Suppressor macrophage (primary cell): ENCODE measurements around the gene WDR27.
A peak's percentile ranks its signal among the peaks of the same experiment; 100 is the strongest.

Source experiments
- DNase-seq, 4 experiments: peaks; one replicate each; pipeline ENCODE4 v3.0.0-alpha.2; 2020 to 2022

WDR27 gene

DNA sequence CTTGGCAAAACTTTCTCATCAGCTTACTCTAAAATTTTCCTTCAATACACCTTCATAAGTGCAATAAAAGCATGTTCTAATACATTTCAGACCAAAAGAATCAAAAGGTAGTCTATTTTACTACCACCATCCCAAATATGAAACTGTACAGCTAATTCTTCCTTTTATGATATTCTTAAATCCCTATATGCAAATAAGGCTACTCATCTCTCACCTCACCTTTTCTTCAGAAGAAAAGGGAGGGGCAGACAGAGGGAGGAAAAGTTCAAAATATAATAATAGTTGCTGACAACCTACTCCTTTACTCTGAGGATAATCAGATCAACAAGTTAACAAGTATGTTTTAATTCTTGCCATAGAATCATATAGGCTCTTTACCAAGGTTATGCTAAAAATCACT is 7.5 kb upstream of the WDR27 start:
- DNase-seq: no peak

DNA sequence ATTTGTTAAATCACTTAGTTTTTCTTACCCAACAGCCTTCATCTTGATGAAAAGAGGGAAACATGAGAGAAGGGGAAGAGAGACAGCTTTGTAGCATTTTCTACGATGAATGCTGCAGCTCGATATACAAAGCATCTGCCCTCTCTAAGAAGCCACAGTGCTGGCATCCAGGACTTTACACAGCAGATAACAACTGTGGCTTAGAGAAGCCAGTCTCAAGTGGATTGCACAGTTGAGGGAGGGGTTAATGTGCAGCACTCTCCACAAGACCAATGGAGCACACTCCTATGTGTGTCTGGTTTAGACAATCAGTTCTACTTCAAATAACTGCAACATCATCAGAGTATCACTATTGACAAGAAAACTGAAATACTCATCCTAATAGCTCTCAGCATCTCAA is 5.9 kb upstream of the WDR27 start:
- DNase-seq: no peak

DNA sequence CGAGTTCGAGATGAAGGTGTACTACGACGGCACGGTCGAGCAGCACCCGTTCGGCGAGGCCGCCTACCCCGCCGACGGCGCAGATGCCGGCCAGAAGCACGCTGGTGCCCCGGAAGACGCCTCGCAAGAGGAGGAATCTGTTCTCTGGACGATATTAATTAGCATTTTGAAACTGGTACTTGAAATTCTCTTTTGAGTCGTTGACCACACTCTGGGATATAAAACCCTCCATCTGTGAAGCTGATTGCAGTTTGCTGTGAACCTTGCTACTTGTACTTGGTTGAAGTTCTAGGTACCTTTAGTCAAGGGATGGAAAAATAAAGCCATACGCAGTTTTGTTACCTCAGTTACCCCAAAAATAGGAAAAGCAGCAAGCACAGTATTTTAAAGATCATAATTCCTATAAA is 1.0 kb upstream of the WDR27 start:
- DNase-seq: peak in 1 of 4 experiments; percentile 13

DNA sequence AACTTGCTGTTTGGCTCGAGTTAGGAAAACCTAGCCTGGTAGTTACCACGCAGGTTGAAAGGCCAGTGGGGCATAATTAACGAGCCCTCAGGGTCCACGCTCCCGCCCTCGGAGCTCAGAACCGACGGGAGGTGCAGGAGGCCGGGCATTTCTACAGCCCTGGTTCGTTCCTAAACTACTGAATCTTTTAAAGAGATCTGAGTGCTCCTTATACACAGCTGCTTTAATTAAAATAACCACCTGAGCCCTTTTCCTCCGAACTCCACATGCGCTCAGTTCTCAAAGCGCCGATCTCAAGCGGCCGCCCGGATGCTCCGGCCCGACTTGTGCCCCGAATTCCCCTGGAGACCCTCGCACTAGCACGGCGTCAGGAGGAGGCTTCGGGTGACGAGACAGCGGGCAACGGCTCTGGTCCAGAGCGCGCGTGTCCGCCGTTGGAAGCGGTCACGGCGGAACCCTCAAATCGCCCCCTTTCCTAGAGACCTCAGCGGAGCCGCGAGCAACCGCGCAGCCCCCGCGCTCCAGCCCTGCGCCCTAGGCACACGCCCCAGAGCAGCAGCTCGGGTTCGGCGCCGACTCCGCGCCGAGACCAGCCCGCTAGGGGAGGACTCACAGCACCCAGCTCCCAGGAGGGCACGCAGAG is 397 bp downstream of the WDR27 start:
- peak; percentile 9 to 45 (median 31) for DNase-seq

DNA sequence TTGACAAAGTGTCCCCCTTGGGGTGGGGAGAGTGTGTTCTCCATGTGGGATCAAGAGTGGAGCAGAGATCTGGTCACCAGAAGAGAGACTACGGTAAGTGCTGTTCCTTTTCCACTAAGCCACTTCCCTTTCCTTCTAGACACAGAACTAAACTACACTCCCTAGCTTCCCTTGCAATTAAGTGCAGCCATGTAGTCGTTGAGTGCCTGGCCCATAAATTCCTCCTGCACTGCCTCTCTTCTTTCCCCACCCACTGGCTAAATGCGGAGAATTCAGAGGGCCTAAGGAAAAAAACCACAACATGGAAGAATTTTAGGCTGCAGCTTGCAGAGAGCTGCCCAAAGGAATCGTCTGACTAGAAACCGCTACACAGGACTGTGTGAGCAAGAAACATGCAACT is 1.5 kb downstream of the WDR27 start:
- DNase-seq: peak; percentile 19 to 69 (median 56)

DNA sequence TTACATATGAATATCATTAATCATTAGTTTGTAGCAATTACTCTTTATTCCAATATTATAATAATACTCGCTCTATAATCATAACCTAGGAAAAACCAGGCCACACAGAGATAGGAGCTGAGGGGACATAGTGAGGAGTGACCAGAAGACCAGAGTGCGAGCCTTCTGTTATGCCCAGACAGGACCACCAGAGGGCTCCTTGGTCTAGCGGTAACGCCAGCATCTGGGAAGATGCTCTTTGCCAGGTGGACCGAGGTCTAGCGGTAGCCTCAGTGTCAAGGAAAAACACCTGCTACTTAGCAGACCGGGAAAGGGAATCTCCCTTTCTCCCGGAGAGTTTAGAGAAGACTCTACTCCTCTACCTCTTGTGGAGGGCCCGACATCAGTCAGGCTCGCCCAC is 4.7 kb downstream of the WDR27 start:
- DNase-seq: peak in 1 of 4 experiments; percentile 18

DNA sequence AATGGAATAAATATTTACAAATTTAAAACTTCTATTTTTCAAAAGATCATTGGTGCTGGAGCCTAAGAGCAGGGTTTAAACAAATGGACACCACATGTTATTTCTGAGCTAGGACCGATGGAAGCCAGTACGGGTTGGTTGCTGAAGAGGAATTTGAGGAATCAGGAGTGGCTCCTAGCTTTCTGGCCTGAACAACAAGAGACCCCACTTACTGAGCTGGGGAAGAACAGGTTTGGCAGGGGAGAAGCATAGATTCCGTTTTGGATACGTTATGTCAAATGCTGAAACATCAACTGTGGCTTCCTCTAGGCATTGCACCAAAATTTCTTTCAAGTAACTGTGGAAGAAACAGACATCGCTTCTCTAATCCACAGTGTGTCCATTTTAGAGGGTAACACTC is 6.7 kb downstream of the WDR27 start:
- no peak for DNase-seq

DNA sequence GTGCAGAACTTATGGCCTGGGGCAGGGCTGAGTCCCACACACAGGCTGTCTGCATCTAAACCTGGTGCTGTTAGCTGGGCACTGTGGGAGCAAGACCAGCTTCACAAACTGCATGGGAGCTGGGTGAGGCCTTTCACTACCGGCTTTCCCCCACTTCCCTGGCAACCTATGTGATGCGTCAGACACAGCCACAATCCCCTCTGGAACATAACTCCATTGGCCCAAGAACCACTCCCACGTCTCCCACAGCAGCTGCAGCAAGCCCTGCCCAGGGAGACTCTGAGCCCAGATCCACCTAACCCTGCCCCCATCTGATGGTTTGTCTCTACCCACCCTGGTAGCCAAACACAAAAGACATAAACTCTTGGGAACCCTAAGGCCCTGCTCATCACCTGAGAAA is 9.3 kb downstream of the WDR27 start:
- DNase-seq: no peak

DNA sequence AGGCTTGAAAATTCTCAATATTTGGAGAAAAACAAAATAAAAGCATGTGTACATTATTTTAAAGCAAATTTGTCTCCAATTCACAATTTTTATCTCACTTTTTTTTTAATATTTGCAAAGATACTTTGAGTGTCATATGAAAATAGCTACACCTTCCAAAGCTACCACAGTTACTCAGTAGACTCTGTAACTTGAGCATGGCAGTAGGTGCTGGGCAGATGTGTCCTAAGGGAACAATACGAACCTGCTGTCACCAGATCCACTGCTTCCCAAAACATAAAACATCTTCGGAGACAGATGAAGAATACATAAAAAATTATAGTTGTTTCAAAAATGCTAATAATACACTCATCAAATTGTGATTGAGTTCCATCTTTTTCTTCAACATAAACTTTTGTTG is 10.6 kb downstream of the WDR27 start:
- DNase-seq: no peak

DNA sequence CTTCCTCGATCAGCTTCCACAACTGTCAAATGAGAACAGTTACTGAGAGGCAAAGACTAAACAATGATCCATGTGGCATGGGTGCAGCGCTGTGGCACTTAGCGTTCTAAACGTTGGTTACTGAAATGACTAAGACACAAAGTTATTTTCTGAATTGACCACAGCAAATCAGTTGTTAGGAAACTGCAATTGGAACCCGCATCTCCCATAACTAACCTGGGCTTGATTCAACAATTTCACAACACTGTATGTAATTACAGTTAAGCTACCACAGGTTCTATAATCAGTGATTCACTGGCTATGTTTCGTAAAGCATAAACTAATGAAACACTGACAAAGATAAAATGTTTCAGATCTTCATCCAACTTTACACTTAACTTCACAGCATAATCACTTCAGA is 12.5 kb downstream of the WDR27 start:
- DNase-seq: no peak

DNA sequence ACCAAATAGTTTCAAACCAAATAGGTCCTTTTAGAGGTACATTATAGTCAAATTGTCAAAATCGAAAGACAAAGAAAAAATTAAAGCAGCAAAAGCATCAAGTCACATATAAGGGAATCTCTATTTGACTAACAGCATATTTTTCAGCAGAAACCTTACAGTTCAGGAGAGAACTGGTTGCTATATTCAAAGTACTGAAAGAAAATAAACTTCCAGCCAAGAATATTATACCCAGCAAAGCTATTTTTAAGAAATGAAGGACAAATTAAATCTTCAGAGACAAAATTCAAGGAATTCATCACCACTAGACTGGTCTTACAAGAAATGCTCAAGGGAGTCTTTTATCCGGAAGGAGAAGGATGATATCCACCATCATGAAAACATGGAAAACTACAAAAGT is 16.0 kb downstream of the WDR27 start:
- no peak for DNase-seq

DNA sequence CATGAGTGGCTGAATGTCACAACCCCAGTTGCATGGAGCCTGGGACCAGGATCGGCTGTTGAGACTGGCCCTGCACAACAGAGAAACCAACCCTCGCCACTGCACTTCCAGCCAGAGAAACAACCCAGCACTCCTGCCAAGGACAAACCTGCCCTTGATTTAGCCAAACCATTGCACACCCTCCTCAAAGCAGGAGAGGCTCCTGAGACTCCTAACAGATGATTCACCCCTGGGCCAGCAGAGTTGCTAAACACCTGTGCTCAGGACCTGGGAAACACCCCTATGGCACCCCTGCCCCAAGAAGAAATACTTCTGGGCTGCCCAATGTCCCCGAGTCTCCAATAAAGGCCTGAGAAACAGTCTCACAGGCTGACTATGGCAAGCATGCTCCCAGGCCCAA is 17.8 kb downstream of the WDR27 start:
- DNase-seq: no peak

DNA sequence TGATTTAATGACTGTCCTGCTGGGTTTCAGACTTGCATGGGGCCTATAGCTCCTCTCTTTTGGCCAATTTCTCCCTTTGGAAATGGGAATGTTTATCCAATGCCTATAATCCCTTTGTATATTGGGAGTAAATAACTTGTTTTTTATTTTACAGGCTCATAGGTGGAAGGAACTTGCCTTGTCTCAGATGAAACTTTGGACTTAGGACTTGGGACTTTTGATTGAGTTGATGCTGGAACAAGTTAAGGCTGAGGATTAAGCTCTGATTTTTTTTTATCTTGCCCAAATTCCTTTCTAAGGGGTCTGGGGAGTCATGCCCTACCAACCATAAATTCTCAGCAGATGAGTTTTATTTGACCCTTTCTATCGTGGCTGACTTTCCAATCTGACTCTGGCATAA is 23.5 kb downstream of the WDR27 start:
- no peak for DNase-seq

DNA sequence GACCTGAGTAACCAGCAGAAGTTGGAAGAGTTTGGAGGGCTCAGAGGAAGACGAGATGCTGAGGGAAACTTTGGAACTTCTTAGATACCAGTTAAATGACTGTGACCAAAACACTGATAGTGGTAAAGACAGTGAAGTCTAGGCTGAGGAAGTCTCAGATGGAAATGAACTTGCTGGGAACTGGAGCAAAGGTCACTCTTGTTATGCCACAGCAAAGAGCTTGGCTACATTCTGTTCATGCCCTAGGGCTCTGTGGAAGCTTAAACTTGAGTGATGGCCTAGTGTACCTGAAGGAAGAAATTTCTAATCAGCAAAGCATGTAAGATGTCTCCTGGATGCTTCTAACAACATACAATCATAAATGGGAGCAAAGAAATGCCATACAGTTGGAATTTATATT is 24.7 kb downstream of the WDR27 start:
- no peak for DNase-seq

DNA sequence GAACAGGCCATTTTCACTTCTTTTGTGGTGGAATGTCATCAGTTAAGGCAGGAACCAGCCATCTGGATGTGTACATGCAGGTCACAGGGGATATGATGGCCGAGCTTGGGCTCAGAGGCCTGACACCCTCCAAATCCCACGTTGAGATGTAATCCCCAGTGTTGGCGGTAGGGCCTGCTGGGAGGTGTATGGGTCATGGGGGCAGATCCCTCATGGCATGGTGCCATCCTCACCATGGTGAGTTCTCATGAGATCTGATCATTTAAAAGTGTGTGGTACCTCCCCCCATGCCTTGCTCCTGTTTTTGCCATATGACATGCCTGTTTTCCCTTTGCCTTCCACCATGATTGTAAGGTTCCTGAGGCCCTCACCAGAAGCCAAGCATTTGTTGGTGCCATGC is 26.8 kb downstream of the WDR27 start:
- no peak for DNase-seq

DNA sequence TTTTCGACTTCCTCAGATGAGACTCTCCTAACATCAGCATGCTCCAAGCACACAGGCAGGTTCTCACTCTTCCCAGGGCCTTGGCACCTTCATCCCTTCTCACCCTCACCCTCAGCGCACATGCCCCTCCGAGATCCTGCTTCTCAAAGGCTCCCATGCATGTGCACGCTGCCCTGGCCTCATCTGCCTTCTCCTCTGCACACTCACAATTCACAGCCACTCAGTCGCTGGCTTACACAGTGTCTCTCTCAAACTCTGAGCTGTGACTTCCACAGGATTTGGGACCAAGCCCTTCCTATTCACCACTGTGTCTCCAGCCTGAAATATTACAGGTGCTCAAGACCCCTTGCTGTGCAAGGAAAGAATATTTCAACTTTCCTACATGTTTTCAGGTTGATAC is 30.3 kb downstream of the WDR27 start:
- DNase-seq: no peak

DNA sequence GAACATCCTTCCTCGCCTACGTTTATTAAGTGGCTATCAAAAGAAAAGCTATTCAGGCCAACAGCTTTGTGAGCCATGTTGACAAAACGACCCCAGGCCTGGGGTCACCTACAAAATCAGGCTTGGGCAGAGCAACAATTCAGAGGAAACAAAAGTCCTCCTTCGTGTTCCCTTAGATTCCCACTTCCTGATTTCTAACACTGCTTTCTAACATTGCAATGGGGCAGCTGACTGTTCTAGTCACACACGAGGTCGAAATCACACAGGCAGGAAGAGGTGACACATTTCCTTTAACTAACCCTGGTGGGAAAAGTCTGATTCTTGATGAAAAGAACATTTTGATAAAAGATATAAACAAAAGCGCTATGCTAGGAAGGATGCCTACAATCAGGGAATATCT is 31.9 kb downstream of the WDR27 start:
- DNase-seq: peak; percentile 66 to 90 (median 82)

DNA sequence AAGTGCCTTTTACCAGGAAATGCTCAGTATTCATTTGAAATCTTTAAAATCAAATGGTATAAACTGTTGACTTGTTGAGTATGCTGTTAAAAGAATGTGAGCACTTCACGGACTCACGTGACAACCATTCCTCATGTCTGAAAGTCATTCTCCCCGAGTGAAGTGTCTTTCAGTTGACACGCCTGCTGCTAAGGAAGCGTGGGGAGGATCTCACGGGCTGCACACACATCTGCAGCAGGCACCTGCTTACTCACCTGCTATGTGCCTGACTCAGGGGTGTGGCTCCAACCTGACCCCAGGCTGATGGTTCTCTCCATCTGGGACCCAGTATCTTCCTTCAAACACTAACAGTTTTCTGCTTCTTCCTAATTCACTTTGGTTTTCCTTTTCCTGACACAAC is 32.7 kb downstream of the WDR27 start:
- no peak for DNase-seq

DNA sequence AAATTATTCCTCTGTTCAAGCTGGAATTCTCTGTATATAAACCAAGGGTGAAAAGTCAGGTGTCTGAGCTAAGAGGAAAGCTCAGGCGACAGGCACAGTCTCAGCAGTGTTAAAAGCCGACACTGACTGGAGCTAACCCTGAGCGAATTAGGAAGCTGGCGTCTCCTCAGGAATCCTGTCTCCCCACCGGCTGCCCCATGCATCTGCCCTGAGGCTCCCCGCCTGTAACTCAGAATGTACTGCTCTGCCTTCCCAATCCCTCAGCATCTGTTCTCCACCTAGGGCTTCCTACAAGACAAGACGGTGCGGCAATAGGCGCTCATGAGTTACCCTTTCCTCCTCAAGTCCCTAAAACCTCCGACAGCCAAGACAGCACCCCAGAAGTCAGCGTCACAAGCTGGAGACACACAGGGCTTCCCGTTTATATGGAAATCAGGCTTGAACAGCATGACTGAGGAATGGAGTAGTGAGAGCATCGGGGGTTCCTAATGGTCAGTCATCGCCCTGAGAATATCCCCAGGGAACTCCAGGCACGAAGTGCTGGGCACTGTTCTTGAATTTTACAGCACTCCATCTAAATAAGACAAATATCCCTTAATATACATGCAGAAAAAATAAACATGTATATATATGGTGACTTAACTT is 33.5 kb downstream of the WDR27 start:
- DNase-seq: no peak

DNA sequence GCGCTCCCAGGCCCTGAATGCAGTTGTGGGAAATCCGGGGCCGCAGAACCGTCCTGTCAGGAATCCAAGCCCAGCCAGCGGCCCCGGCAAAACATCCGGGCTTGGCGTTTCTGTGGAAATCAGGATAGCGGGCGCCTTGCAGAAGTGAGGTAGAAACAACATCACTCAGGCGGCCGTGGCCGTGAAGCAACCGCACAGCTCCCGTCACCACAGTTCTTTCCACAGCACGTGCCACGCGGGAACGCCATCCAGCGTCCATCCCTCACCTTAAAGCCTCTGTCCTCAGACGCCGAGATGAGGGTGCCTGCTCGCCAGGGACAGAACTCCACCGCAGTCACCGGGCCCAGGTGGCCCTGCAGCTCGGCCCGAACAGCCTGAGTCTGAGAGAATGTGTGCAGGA is 34.1 kb downstream of the WDR27 start:
- DNase-seq: no peak

DNA sequence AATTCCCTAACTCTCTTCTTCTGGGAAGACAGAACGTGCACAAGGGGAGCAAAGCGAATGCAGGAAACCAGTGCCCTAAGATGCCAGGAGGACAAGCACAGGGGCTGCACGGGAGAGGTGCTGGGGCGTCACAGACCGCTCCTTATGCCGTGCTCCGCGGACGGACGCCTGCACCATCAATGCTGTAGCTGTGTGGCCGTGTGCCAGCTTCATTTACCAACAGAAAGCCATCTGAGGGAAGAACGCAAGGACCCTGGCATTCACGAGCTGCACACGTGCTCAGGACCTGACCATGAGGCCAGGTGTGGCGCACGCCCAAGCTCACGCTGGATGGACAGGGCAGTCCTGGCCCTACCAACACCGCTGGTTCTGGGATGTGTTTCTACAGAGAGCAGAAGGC is 35.4 kb downstream of the WDR27 start:
- DNase-seq: no peak

DNA sequence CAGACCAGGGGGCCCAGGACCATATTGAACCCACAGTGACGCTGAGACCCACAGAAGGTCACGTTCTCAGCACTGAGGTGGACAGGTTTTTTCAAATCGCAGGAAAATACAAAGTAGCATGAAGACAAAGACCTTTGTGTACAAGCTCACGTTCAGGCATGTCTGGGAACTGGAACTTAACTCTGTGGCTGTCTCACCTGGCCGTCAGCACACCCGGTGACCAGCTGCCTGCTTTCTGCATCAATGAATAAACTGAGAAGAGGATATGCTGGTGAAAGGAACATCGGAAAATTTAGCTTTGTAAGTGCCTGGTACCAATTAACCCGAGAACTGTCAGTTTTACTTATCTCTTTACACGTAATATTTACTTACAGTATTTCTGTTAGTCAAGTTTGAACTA is 36.5 kb downstream of the WDR27 start:
- no peak for DNase-seq

DNA sequence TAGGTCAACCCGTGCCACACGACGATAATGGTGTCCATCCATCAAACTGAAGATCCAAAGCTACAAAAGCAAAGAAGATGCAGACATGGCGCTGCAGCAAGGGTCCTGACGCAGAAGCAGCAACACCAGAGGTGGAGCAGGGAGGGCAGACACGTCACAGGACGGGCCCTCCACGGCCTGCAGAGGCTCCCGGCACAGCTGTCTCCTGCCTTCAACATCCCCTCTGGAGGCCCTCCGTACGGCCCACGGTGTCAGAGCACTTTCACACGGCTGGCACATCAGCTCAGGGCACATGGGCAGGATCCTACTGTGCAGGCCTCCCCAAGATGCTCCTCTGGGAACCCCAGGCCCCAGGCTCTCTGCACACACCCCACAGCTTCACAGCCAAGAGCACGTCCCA is 37.6 kb downstream of the WDR27 start:
- no peak for DNase-seq

DNA sequence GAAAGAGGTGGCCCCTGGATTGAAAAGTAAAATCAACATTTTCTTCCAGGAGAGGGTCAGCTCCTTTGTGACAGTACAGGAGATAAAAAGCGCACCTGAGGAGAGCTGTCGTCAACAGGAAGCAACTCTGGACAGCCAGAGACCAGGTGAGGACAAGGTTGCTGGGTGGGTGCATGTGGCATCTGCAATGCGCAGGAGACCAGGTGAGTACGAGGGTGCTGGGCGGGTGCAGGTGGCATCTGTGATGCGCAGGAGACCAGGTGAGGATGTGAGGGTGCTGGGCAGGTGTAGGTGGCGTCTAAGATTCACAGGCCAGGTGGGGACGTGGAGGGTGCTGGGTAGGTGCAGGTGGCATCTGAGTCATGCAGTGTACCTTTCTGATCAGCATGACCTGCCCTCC is 38.4 kb downstream of the WDR27 start:
- no peak for DNase-seq

DNA sequence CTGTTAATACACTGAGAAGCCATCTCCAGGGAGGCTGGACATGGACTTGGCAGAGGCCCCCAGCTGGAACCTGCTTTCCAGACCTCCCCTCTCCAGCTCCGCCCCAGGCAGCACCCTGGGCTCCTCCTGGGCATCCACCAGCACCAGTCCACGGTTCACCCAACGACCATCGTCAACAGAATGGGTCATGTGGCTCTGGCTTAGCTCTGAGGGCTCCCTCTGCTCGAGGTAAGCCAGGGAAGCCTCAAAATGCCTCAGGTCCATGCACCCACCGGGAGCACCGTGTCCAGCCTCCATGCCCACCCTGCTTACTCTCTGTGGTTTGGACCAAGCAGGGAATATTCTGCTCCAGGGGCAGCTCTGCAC is 40.5 kb downstream of the WDR27 start:
- no peak for DNase-seq
